Psoas muscle (tissue), 8 donors: ENCODE results near the gene ADCY10. TPM values are rescaled to one million over a fixed set of nuclear protein-coding genes. Genes with fewer than 3 reads are reported as not detected.

ENCODE experiments used
- ATAC-seq, 4 donors: fragments of 200-7000 bp; cut with Tn5 transposase; one replicate each; pipeline ENCODE4 v1.9.1; 2020; ENCODE audit warnings: moderate library complexity in 3 of 4, mild to moderate bottlenecking in 2 of 4
- DNase-seq, 2 donors: peaks; one replicate each; pipeline ENCODE4 v3.0.0-alpha.2; 2020
- H3K27ac ChIP-seq: fragments of 200-600 bp; one replicate; pipeline ENCODE4 v1.8.0; 2022
- H3K27me3 ChIP-seq, 3 donors: fragments of 200-600 bp in 1 of 3; one replicate each; pipeline versions ENCODE4 v1.6.1 to v1.8.0; 2013 to 2022; ENCODE audit warnings: low read length in 2 of 3, mild to moderate bottlenecking in 2 of 3, moderate library complexity in 1 of 3; ENCODE audit not compliant: insufficient read depth in 3 of 3
- H3K36me3 ChIP-seq, 2 donors: fragments of 200-600 bp in 1 of 2; one replicate each; pipeline versions ENCODE4 v1.6.1 to v1.8.0; 2013 to 2022; ENCODE audit warnings: low read depth in 1 of 2, mild to moderate bottlenecking in 1 of 2, moderate library complexity in 1 of 2; ENCODE audit not compliant: insufficient read depth in 1 of 2
- H3K4me1 ChIP-seq: fragments of 200-600 bp; one replicate; pipeline ENCODE4 v1.8.0; 2022
- H3K4me3 ChIP-seq: fragments of 200-600 bp; one replicate; pipeline ENCODE4 v1.8.0; 2022; ENCODE audit warnings: mild to moderate bottlenecking
- H3K9me3 ChIP-seq: fragments of 200-600 bp; one replicate; pipeline ENCODE4 v1.8.0; 2022
- WGBS, 3 donors: extraction: QIAGEN DNeasy Blood & Tissue Kit; methylation state at CpG; one replicate each; pipeline versions ENCODE4 v1.1.6 to v1.1.7; 2013; 5-methylcytosine and 5-hydroxymethylcytosine counted together
- intact Hi-C, 2 donors: fragments of 100-400 bp; cut with DNase I; formaldehyde crosslinking; loops; one replicate each; pipeline versions ENCODE4 v1.11.0 to v1.14.2; 2022
- polyA plus RNA-seq, 3 donors: library from polyadenylated mRNA; stranded (reverse); fragments of 200-250 nt; gene quantifications; one replicate each; pipeline ENCODE4 v1.2.3, GENCODE V29; 2013
- total RNA-seq, 4 donors: library from RNA; stranded (reverse); fragmentation: NEBNext Ultra II Directional in 2 of 4; extraction: Animal tissue kit (Norgen Biotek cat#: 25700) in 2 of 4; gene quantifications; one replicate each; pipeline versions ENCODE4 v1.2.1 to v1.2.4, GENCODE V29; 2021 to 2023
- TF ChIP-seq, protein P1 (sequence below): fragments of 200-600 bp; IDR thresholded peaks from one replicate; pipeline ENCODE4 v1.8.0; 2022; ENCODE audit warnings: antibody characterized with exemption
- donor health status: healthy with polysubstance abuse.
- donor health status: DM: no; HTN: no; CAD: no; lungs with moderate emphysema.
- donor health status: Bipolar disorder and iron deficiency.
- donor health status: healthy.
- donor health status: DM: yes; HTN: yes; CAD: no.
- donor health status: DM: no; HTN: no; CAD: no.
- donor health status: DM: no; HTN: no; CAD: no.
- donor health status: DM: yes; HTN: yes; CAD: no.

Gene ADCY10
- total and polyA plus RNA-seq, 7 donors = 0.01 to 0.54 (median 0.17) TPM

GRCh38 chr1:167910530-167910929 lies 3.4 kb downstream of the ADCY10 start:
- 65 to 67% (median 66%) methylated on average over 2 of the region's 2 CpGs for WGBS, 3 donors
- Histone ChIP-seq H3K27ac (no peak overlapping the region), H3K4me3 (no peak overlapping the region), H3K27me3 (no peaks in the 10 kb centered on the region), H3K9me3 (no peaks in the 10 kb centered on the region), H3K36me3 (peaks cover 0 to 9% of the 10 kb centered on the region in 2 donors), H3K4me1 (no peaks in the 10 kb centered on the region)
- ATAC-seq (peak; percentile 19 to 68 (median 50)), DNase-seq (no peak)
- intact Hi-C loops = no loop called here
- TF ChIP-seq, protein P1, sequence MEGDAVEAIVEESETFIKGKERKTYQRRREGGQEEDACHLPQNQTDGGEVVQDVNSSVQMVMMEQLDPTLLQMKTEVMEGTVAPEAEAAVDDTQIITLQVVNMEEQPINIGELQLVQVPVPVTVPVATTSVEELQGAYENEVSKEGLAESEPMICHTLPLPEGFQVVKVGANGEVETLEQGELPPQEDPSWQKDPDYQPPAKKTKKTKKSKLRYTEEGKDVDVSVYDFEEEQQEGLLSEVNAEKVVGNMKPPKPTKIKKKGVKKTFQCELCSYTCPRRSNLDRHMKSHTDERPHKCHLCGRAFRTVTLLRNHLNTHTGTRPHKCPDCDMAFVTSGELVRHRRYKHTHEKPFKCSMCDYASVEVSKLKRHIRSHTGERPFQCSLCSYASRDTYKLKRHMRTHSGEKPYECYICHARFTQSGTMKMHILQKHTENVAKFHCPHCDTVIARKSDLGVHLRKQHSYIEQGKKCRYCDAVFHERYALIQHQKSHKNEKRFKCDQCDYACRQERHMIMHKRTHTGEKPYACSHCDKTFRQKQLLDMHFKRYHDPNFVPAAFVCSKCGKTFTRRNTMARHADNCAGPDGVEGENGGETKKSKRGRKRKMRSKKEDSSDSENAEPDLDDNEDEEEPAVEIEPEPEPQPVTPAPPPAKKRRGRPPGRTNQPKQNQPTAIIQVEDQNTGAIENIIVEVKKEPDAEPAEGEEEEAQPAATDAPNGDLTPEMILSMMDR = no peak

- intact Hi-C loops = no loop called here
- TF ChIP-seq, protein P1 = no peak
- no peak for DNase-seq
- ATAC-seq = no peak
- peaks cover 0 to 6% of the 10 kb centered on the region in 2 donors for H3K36me3 ChIP-seq
- no peaks in the 10 kb centered on the region for H3K9me3 ChIP-seq
- no peak overlapping the region for H3K4me3 ChIP-seq
- no peaks in the 10 kb centered on the region for H3K27me3 ChIP-seq
- 84 to 89% (median 88%) methylated on average over 6 of the region's 6 CpGs for WGBS, 3 donors
- no peak overlapping the region for H3K27ac ChIP-seq
- no peaks in the 10 kb centered on the region for H3K4me1 ChIP-seq
Measured at GRCh38 chr1:167909691-167910180, 4.2 kb downstream of the ADCY10 start.

- no peak overlapping the region for H3K27ac ChIP-seq
- intact Hi-C loops = no loop called here
- no peak overlapping the region for H3K4me3 ChIP-seq
- H3K27me3 ChIP-seq = no peaks in the 10 kb centered on the region
- H3K4me1 ChIP-seq = no peaks in the 10 kb centered on the region
- ATAC-seq (no peak), DNase-seq (no peak)
- H3K36me3 ChIP-seq = no peaks in the 10 kb centered on the region
- no peaks in the 10 kb centered on the region for H3K9me3 ChIP-seq
- TF ChIP-seq, protein P1 = no peak
Measured at GRCh38 chr1:167905671-167906070, 8.3 kb downstream of the ADCY10 start.

- ATAC-seq (peak in 1 of 4 donors; percentile 35), DNase-seq (no peak)
- intact Hi-C loops = no loop called here
- Histone ChIP-seq H3K4me3 (no peak overlapping the region), H3K27me3 (no peaks in the 10 kb centered on the region), H3K9me3 (no peaks in the 10 kb centered on the region), H3K4me1 (no peaks in the 10 kb centered on the region), H3K27ac (no peak overlapping the region), H3K36me3 (no peaks in the 10 kb centered on the region)
- TF ChIP-seq, protein P1 = no peak
- 43 to 50% (median 48%) methylated on average over 3 of the region's 3 CpGs for WGBS, 3 donors
Measured at GRCh38 chr1:167905182-167905581, 8.8 kb downstream of the ADCY10 start.

GRCh38 chr1:167904652-167905130 lies 9.2 kb downstream of the ADCY10 start:
- H3K27me3 ChIP-seq = no peaks in the 10 kb centered on the region
- H3K4me1 ChIP-seq = peaks cover 1% of the 10 kb centered on the region
- WGBS, 3 donors = 69 to 77% (median 73%) methylated on average over 4 of the region's 4 CpGs
- intact Hi-C loops = no loop called here
- no peak overlapping the region for H3K4me3 ChIP-seq
- no peaks in the 10 kb centered on the region for H3K9me3 ChIP-seq
- H3K36me3 ChIP-seq = no peaks in the 10 kb centered on the region
- TF ChIP-seq, protein P1 = no peak
- no peak for DNase-seq
- no peak overlapping the region for H3K27ac ChIP-seq
- peak in 3 of 4 donors; percentile 45 to 54 (median 53) for ATAC-seq
